Measurements from ENCODE around the gene CALHM2. TPM values are rescaled to one million over a fixed set of nuclear protein-coding genes. Genes with fewer than 3 reads are reported as not detected.

CALHM2 gene
- total and polyA plus RNA-seq, 2 donors (not counting 3 experiments of a cell fraction or from before 2014, with no cell fraction given), result 32.1 to 38.4 TPM

- H3K4me1 ChIP-seq (ENCODE audit: control insufficient read depth, extremely low read depth, insufficient read depth, low read length), result no peaks in the 10 kb centered on the region
- H3K9ac ChIP-seq (replicated peaks; ENCODE audit: extremely low read depth, insufficient read depth, low read length), result no peak overlapping the region
- CTCF ChIA-PET, result interaction anchor here (0.8 to 2.1 kb wide), 3 partner anchors 14 to 117 kb away, joined by 4 to 9 read pairs (median 4); no protein-coding TSS in a partner anchor
- H3K9me1 ChIP-seq (replicated peaks; ENCODE audit: control insufficient read depth, extremely low read depth, insufficient read depth, low read length), result no peaks in the 10 kb centered on the region
- no TSS peak for BruUV-seq (replicated peaks)
- intact Hi-C loops (cut with micrococcal nuclease) (no loop called here), dilution Hi-C loops (cut with MboI; ENCODE audit: extremely low pct_ligation_motif_present, low sequenced_read_pairs) (no loop called here)
- no peak overlapping the region for H3K27ac ChIP-seq (ENCODE audit: insufficient read depth, low read depth, low read length)
- no peaks in the 10 kb centered on the region for H3K36me3 ChIP-seq (ENCODE audit: control insufficient read depth in 2 of 2, extremely low read depth in 1 of 2, insufficient read depth in 2 of 2, low read length in 2 of 2)
- H2AFZ ChIP-seq (ENCODE audit: low read depth, low read length), result no peak overlapping the region
- TF ChIP-seq MAX (IDR thresholded peaks at IDR 0.05; ENCODE audit: insufficient read depth, insufficient read length) (no peak), JUN (IDR thresholded peaks at IDR 0.05; ENCODE audit: borderline replicate concordance, insufficient read depth, insufficient read length, low read depth) (no peak), POLR2A (IDR thresholded peaks at IDR 0.05; ENCODE audit: low read depth, low read length) (no peak), CTCF (IDR thresholded peaks at IDR 0.05; ENCODE audit: extremely low read depth in 1 of 2, insufficient read depth in 1 of 2, low read depth in 1 of 2, low read length in 2 of 2) (peak in 1 of 2 donors; percentile 13)
- no peaks in the 10 kb centered on the region for H3K79me2 ChIP-seq (ENCODE audit: control insufficient read depth, insufficient read depth, low read length)
- H3K9me3 ChIP-seq (replicated peaks; ENCODE audit: control insufficient read depth, insufficient read depth, low read length), result no peaks in the 10 kb centered on the region
- DNase-seq (ENCODE audit: low read depth, low spot score) (no peak), FAIRE-seq (no peak)
- H3K27me3 ChIP-seq (ENCODE audit: control insufficient read depth in 2 of 2, insufficient read depth in 2 of 2, low read length in 2 of 2), result no peaks in the 10 kb centered on the region
- POLR2A ChIA-PET, result no interaction called here
- no peak overlapping the region for H3K4me3 ChIP-seq (replicated peaks in 1 of 3; ENCODE audit: insufficient read depth in 1 of 3, low read depth in 1 of 3, low read length in 3 of 3)
- H3K4me2 ChIP-seq (ENCODE audit: insufficient read depth, low read length), result no peak overlapping the region
- H4K20me1 ChIP-seq (replicated peaks; ENCODE audit: control insufficient read depth, extremely low read depth, insufficient read depth, low read length), result no peaks in the 10 kb centered on the region
Measured at GRCh38 chr10:103476046-103476768, 24.0 kb upstream of the CALHM2 start.

- intact Hi-C loops (cut with micrococcal nuclease) (no loop called here), dilution Hi-C loops (cut with MboI; ENCODE audit: extremely low pct_ligation_motif_present, low sequenced_read_pairs) (no loop called here)
- no TSS peak for BruUV-seq (replicated peaks)
- Histone ChIP-seq H3K27me3 (ENCODE audit: control insufficient read depth in 2 of 2, insufficient read depth in 2 of 2, low read length in 2 of 2) (no peaks in the 10 kb centered on the region), H3K36me3 (ENCODE audit: control insufficient read depth in 2 of 2, extremely low read depth in 1 of 2, insufficient read depth in 2 of 2, low read length in 2 of 2) (no peaks in the 10 kb centered on the region), H3K4me1 (ENCODE audit: control insufficient read depth, extremely low read depth, insufficient read depth, low read length) (no peaks in the 10 kb centered on the region), H3K4me2 (ENCODE audit: insufficient read depth, low read length) (no peak overlapping the region), H4K20me1 (replicated peaks; ENCODE audit: control insufficient read depth, extremely low read depth, insufficient read depth, low read length) (no peaks in the 10 kb centered on the region), H2AFZ (ENCODE audit: low read depth, low read length) (no peak overlapping the region), H3K9ac (replicated peaks; ENCODE audit: extremely low read depth, insufficient read depth, low read length) (no peak overlapping the region), H3K79me2 (ENCODE audit: control insufficient read depth, insufficient read depth, low read length) (no peaks in the 10 kb centered on the region), H3K9me3 (replicated peaks; ENCODE audit: control insufficient read depth, insufficient read depth, low read length) (no peaks in the 10 kb centered on the region), H3K9me1 (replicated peaks; ENCODE audit: control insufficient read depth, extremely low read depth, insufficient read depth, low read length) (no peaks in the 10 kb centered on the region), H3K4me3 (replicated peaks in 1 of 3; ENCODE audit: insufficient read depth in 1 of 3, low read depth in 1 of 3, low read length in 3 of 3) (no peak overlapping the region), H3K27ac (ENCODE audit: insufficient read depth, low read depth, low read length) (no peak overlapping the region)
- ChIA-PET CTCF (interaction anchor here (0.7 to 1.5 kb wide), 2 partner anchors 59 to 118 kb away, joined by 3 to 4 read pairs; no protein-coding TSS in a partner anchor), POLR2A (no interaction called here)
- FAIRE-seq (no peak), DNase-seq (ENCODE audit: low read depth, low spot score) (no peak)
- TF ChIP-seq POLR2A (IDR thresholded peaks at IDR 0.05; ENCODE audit: low read depth, low read length) (no peak), POLR2AphosphoS5 (IDR thresholded peaks at IDR 0.05; ENCODE audit: insufficient read depth, low read depth, low read length) (no peak), CTCF (IDR thresholded peaks at IDR 0.05; ENCODE audit: extremely low read depth in 1 of 2, insufficient read depth in 1 of 2, low read depth in 1 of 2, low read length in 2 of 2) (no peak)
Measured at GRCh38 chr10:103475437-103475836, 23.3 kb upstream of the CALHM2 start.

Data from endothelial cell of umbilical vein (primary cell).